IMR-90 (cell line): Measurements from ENCODE around the gene SLC12A1. TPM values are rescaled to one million over a fixed set of nuclear protein-coding genes. Genes with fewer than 3 reads are reported as not detected.

ENCODE experiments used
- ATAC-seq: fragments of 200-7000 bp; cut with Tn5 transposase; 2 replicates; pipeline ENCODE4 v1.9.1; 2020; ENCODE audit warnings: low read depth, mild to moderate bottlenecking, moderate library complexity
- BruUV-seq: library from RNA; stranded (reverse); fragments of 400-500 nt; replicated peaks from 2 replicates; lab custom pipeline; 2021; lab: Mats Ljungman, UMichigan
- CTCF ChIA-PET: fragments of 300-600 bp; formaldehyde crosslinking; extraction: SDS; loops from one replicate; lab custom pipeline; 2021; ENCODE audit warnings: antibody characterized with exemption; lab: Yijun Ruan, JAX
- POLR2A ChIA-PET: fragments of 300-600 bp; sonication (Branson Sonifier 250); formaldehyde crosslinking; loops from one replicate; lab custom pipeline; 2022; ENCODE audit warnings: antibody characterized with exemption; ENCODE audit not compliant: unreplicated experiment; lab: Charles Lee
- DNase-seq: peaks from one replicate; pipeline ENCODE4 v3.0.0; 2013
- H2AFZ ChIP-seq: replicated peaks from 2 replicates; pipeline ENCODE3; 2013; ENCODE audit warnings: low read length, mild to moderate bottlenecking; ENCODE audit not compliant: poor library complexity
- H2AK5ac ChIP-seq: 2 replicates; pipeline ENCODE4 v1.6.1; 2013; ENCODE audit warnings: low read depth, low read length, inconsistent platforms
- H2AK9ac ChIP-seq: replicated peaks from 2 replicates; pipeline ENCODE3; 2013; ENCODE audit warnings: mild to moderate bottlenecking, low read depth, low read length, moderate library complexity; ENCODE audit not compliant: poor library complexity
- H2BK120ac ChIP-seq: 2 replicates; pipeline ENCODE4 v1.6.1; 2013; ENCODE audit warnings: low read depth, low read length, inconsistent platforms
- H2BK15ac ChIP-seq: 3 replicates; pipeline ENCODE4 v1.6.1; 2013; ENCODE audit warnings: low read depth, low read length, inconsistent platforms
- H2BK20ac ChIP-seq: 2 replicates; pipeline ENCODE4 v1.6.1; 2013; ENCODE audit warnings: low read depth, mild to moderate bottlenecking, inconsistent platforms, low read length, moderate library complexity
- H2BK5ac ChIP-seq: 2 replicates; pipeline ENCODE4 v1.6.1; 2013; ENCODE audit warnings: mild to moderate bottlenecking, low read depth, low read length, inconsistent platforms; ENCODE audit not compliant: poor library complexity, severe bottlenecking
- H3K14ac ChIP-seq: replicated peaks from 2 replicates; pipeline ENCODE4 v1.6.1; 2013; ENCODE audit warnings: low read depth, low read length, inconsistent platforms
- H3K18ac ChIP-seq: 2 replicates; pipeline ENCODE4 v1.6.1; 2013; ENCODE audit warnings: low read depth, low read length, control low read depth
- H3K23ac ChIP-seq: 2 replicates; pipeline ENCODE4 v1.6.1; 2013; ENCODE audit warnings: low read depth, low read length, inconsistent platforms
- H3K27ac ChIP-seq: 2 replicates; pipeline ENCODE4 v1.5.1; 2013; ENCODE audit warnings: mild to moderate bottlenecking, control low read depth, low read length; ENCODE audit not compliant: insufficient read depth
- H3K27me3 ChIP-seq: 2 replicates; pipeline ENCODE4 v1.6.1; 2013; ENCODE audit warnings: low read length; ENCODE audit not compliant: control insufficient read depth, insufficient read depth
- H3K36me3 ChIP-seq: 2 replicates; pipeline ENCODE4 v1.6.1; 2013; ENCODE audit warnings: low read length, mixed read lengths; ENCODE audit not compliant: control insufficient read depth, insufficient read depth
- H3K4ac ChIP-seq: 2 replicates; pipeline ENCODE4 v1.6.1; 2013; ENCODE audit warnings: low read depth, low read length, inconsistent platforms
- H3K4me1 ChIP-seq: 2 replicates; pipeline ENCODE4 v1.6.1; 2013; ENCODE audit warnings: low read length, mixed read lengths; ENCODE audit not compliant: control insufficient read depth, insufficient read depth
- H3K4me2 ChIP-seq: 2 replicates; pipeline ENCODE4 v1.6.1; 2013; ENCODE audit warnings: low read depth, mild to moderate bottlenecking, control low read depth, low read length, moderate library complexity
- H3K4me3 ChIP-seq: 2 replicates; pipeline ENCODE4 v1.5.1; 2013; ENCODE audit warnings: low read depth, mild to moderate bottlenecking, control low read depth, low read length, moderate library complexity; ENCODE audit not compliant: insufficient read depth
- H3K56ac ChIP-seq: 2 replicates; pipeline ENCODE4 v1.6.1; 2013; ENCODE audit warnings: low read length, inconsistent platforms; ENCODE audit not compliant: insufficient read depth; ENCODE audit errors: extremely low read depth
- H3K79me1 ChIP-seq, 2 experiments: 2 replicates each; pipeline ENCODE4 v1.6.1; 2013; ENCODE audit warnings: low read length in 2 of 2, inconsistent platforms in 1 of 2, low read depth in 1 of 2
- H3K9ac ChIP-seq: 2 replicates; pipeline ENCODE4 v1.6.1; 2013; ENCODE audit warnings: low read depth, low read length, control low read depth
- H3K9me1 ChIP-seq: 2 replicates; pipeline ENCODE4 v1.6.1; 2013; ENCODE audit warnings: low read length, inconsistent platforms; ENCODE audit not compliant: insufficient read depth
- H3K9me3 ChIP-seq: 2 replicates; pipeline ENCODE4 v1.6.1; 2013; ENCODE audit warnings: low read length; ENCODE audit not compliant: control insufficient read depth, insufficient read depth
- H4K20me1 ChIP-seq: 2 replicates; pipeline ENCODE4 v1.6.1; 2013; ENCODE audit warnings: low read length, inconsistent platforms; ENCODE audit not compliant: insufficient read depth
- H4K5ac ChIP-seq: 2 replicates; pipeline ENCODE4 v1.6.1; 2013; ENCODE audit warnings: mild to moderate bottlenecking, low read depth, low read length, control low read depth
- H4K8ac ChIP-seq, 2 experiments: 2 replicates each; pipeline ENCODE4 v1.6.1; 2013; ENCODE audit warnings: low read depth in 2 of 2, low read length in 2 of 2, control low read depth in 1 of 2, inconsistent platforms in 1 of 2
- H4K91ac ChIP-seq: 2 replicates; pipeline ENCODE4 v1.6.1; 2013; ENCODE audit warnings: low read depth, low read length, inconsistent platforms; ENCODE audit not compliant: insufficient read depth
- CHD1 ChIP-seq: IDR thresholded peaks from 2 replicates; pipeline ENCODE4 v1.6.1; 2012; ENCODE audit warnings: low read depth, low read length, improper control_type of control experiment
- CTCF ChIP-seq: conservative IDR thresholded peaks from 2 replicates; pipeline ENCODE4 v1.5.1; 2012; ENCODE audit warnings: mild to moderate bottlenecking, low read depth, low read length, improper control_type of control experiment
- FOS ChIP-seq: fragments of 150-350 bp; IDR thresholded peaks from 2 replicates; pipeline ENCODE4 v1.6.1; 2016; ENCODE audit warnings: low read depth, low read length
- MAFK ChIP-seq: IDR thresholded peaks from 2 replicates; pipeline ENCODE4 v1.6.1; 2012; ENCODE audit warnings: low read depth, low read length, improper control_type of control experiment
- MXI1 ChIP-seq: IDR thresholded peaks from 2 replicates; pipeline ENCODE4 v1.6.1; 2012; ENCODE audit warnings: low read depth, mild to moderate bottlenecking, low read length, moderate library complexity, borderline replicate concordance
- NFE2L2 ChIP-seq: fragments of 150-350 bp; IDR thresholded peaks from 2 replicates; pipeline ENCODE4 v1.6.1; 2016; ENCODE audit warnings: low read depth, mild to moderate bottlenecking, low read length
- RAD21 ChIP-seq: IDR thresholded peaks from 2 replicates; pipeline ENCODE4 v1.6.1; 2012; ENCODE audit warnings: low read length, improper control_type of control experiment
- RFX5 ChIP-seq: IDR thresholded peaks from 2 replicates; pipeline ENCODE4 v1.8.0; 2012; ENCODE audit warnings: low read depth, mild to moderate bottlenecking, low read length, moderate library complexity
- WGBS, 2 experiments: methylation state at CpG; one replicate each; pipeline versions ENCODE4 v1.1.5 to v1.1.7; 2013; ENCODE audit warnings: missing lambda C conversion rate in 2 of 2; ENCODE audit not compliant: insufficient read length in 1 of 2; ENCODE audit errors: extremely low coverage in 2 of 2; 5-methylcytosine and 5-hydroxymethylcytosine counted together
- dilution Hi-C: fragments of 300-500 bp; cut with HindIII; formaldehyde crosslinking; loops from one replicate; pipeline ENCODE4 v1.14.3; 2018; ENCODE audit warnings: low sequenced_read_pairs; ENCODE audit not compliant: unreplicated experiment
- in situ Hi-C: fragments of 300-500 bp; cut with MboI; formaldehyde crosslinking; loops from 3 replicates; pipeline ENCODE4 v1.14.3; 2019; ENCODE audit warnings: low sequenced_read_pairs, inconsistent platforms, mixed read lengths
- intact Hi-C: fragments of 100-400 bp; cut with micrococcal nuclease; formaldehyde crosslinking; loops from 2 replicates; pipeline ENCODE4 v1.10.0; 2022
- polyA plus RNA-seq, 3 experiments: library from polyadenylated mRNA; depleted of rRNA; stranded (reverse); fragments of >200 nt; gene quantifications; 2 replicates each; pipeline ENCODE4 v1.2.3, GENCODE V29; 2012; ENCODE audit warnings: low replicate concordance in 1 of 3
- total RNA-seq: library from RNA; depleted of rRNA; stranded (reverse); fragments of >200 nt; gene quantifications from 2 replicates; pipeline ENCODE4 v1.2.3, GENCODE V29; 2012
- TF ChIP-seq, protein P1 (sequence below): fragments of 150-350 bp; IDR thresholded peaks from 2 replicates; pipeline ENCODE4 v1.6.1; 2017; ENCODE audit warnings: mild to moderate bottlenecking, antibody characterized with exemption, low read length, low read depth

Gene SLC12A1
- total and polyA plus RNA-seq, 2 of the 4 experiments (the other 2 are of a cell fraction) = not detected

DNA sequence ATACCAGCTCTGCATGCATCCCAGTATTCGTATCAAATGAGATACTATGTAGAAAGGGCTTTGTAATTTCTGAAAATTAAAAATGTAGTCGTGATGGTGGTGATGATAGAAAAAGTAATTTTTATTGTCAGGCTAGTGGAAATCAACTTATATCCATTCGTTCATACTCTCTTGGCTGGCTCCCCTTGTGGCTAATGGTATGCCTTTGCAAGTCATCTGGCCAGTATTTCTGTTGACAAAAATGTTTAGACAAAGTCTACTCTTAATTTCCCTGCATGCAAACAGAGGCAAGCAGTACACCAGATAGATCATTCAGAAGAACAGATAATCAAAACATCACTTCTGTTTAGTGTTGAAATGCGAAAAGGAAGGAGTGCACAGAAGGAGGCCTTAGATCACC lies 75.6 kb downstream of the SLC12A1 start:
- Histone ChIP-seq H3K56ac (no peak overlapping the region), H4K91ac (no peak overlapping the region), H3K9ac (no peak overlapping the region), H4K8ac (no peak overlapping the region), H4K5ac (no peak overlapping the region), H4K20me1 (no peaks in the 10 kb centered on the region), H3K18ac (no peak overlapping the region), H3K79me1 (no peaks in the 10 kb centered on the region), H3K36me3 (no peaks in the 10 kb centered on the region), H3K14ac (no peak overlapping the region), H2BK5ac (no peak overlapping the region), H2BK15ac (no peak overlapping the region), H3K27me3 (peaks cover under 1% of the 10 kb centered on the region; the same call in 1 of the 2 replicates), H3K23ac (no peak overlapping the region), H3K4me3 (no peak overlapping the region), H2AK9ac (no peak overlapping the region), H3K9me1 (no peaks in the 10 kb centered on the region), H3K9me3 (no peaks in the 10 kb centered on the region), H3K4me2 (no peak overlapping the region), H2AK5ac (no peak overlapping the region), H2BK20ac (no peak overlapping the region), H2BK120ac (no peak overlapping the region), H3K4me1 (no peaks in the 10 kb centered on the region; the same call in none of the 2 replicates), H3K27ac (no peak overlapping the region), H3K4ac (no peak overlapping the region), H2AFZ (no peak overlapping the region)
- 0 out of 2 replicates have a peak, but pooled peaks have one; percentile 14 for TF ChIP-seq CTCF
- TF ChIP-seq MAFK = no peak
- no peak for TF ChIP-seq MXI1
- TF ChIP-seq, protein P1, sequence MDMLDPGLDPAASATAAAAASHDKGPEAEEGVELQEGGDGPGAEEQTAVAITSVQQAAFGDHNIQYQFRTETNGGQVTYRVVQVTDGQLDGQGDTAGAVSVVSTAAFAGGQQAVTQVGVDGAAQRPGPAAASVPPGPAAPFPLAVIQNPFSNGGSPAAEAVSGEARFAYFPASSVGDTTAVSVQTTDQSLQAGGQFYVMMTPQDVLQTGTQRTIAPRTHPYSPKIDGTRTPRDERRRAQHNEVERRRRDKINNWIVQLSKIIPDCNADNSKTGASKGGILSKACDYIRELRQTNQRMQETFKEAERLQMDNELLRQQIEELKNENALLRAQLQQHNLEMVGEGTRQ = no peak
- TF ChIP-seq FOS = no peak
- no peak for TF ChIP-seq CHD1
- TF ChIP-seq NFE2L2 = no peak
- no peak for TF ChIP-seq RAD21
- no peak for TF ChIP-seq RFX5
- dilution Hi-C loops = no loop called here
- ChIA-PET POLR2A (no interaction called here), CTCF (no interaction called here)
- in situ Hi-C loops = loop anchor here (10.0 kb wide), 1 partner anchor 1087 kb away; no protein-coding TSS in a partner anchor
- BruUV-seq = no TSS peak
- intact Hi-C loops = no loop called here
- peak; percentile 57 for ATAC-seq
- WGBS, 2 experiments = 100% methylated on average over 1 of the region's 4 CpGs; no CpG with 5 or more reads in 1 of the 2 experiments
- DNase-seq = peak; percentile 20
